HG02588 (cell line): ENCODE data around the gene RPA1.
A peak's percentile ranks its signal among the peaks of the same experiment; 100 is the strongest.
"Not testable (repeated sequence)": the region's sequence is repeated elsewhere in the genome, so short reads cannot be mapped to it uniquely, and the experiment has no call there.

Experiments
- ATAC-seq: cut with Tn5 transposase; IDR thresholded peaks from one replicate; pipeline ENCODE4 v1.9.1; 2021; ENCODE audit warnings: mild to moderate bottlenecking, moderate library complexity; ENCODE audit not compliant: unreplicated experiment

Gene RPA1

DNA sequence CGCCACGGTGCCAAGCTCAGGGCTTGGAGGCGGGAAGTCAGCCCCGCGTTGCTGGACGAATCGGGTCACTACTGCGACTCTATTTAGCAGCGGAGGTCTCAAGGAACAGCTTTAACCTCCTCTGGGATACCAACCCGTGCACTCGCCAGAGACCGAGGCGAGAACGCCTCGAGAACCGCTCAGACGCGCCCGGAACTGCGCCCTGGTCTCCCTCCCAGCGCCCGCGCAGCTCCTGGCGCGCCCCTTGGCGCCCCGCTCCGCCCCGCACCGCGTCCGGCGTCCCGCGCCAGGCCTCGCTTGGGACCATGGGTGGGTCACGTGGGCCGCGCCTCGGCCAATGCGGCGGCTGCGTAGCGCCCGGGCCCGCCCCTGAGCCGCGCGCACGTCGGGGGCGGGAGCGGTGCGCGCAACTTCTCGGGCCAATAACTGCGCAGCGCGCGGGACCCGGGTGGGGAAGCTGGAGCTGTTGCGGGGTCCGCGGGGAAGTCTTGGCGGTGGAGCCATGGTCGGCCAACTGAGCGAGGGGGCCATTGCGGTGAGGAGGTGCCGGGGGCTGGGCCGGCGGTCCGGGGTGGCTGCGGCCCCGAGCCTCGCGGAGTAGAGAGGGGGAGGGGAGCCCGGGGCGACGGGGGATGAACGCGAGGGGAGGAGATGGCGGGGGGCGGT lies at the start of gene RPA1, which contains the start of gene SMYD4:
RPA1 (plus strand) TSS at position 414 of the 666 bp plus-strand sequence; CDS start at position 503, 89 bp downstream.
SMYD4 (minus strand) TSS at position 311 of the 666 bp plus-strand sequence. CDS start 1,908 bp downstream, outside the sequence.
- ATAC-seq = peak; percentile 81

DNA sequence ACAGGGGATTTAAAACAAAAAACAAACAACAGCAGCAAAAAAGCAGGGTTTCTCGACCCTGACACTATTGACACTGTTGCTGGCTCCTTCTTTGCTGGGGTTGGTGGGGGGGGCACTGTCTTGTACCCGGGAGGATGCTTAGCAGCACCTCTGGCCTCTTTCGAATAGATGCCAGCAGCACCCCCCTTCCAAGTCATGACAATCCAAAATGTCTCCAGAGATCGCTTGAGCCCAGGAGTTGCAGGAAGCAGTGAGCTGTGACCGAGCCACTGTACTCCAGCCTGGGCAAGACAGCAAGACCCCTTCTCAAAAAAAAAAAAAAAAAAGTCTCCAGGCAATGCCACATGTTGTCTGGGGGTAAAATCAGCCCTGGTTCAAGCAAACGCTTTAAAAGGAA lies 47.6 kb upstream of the RPA1 start:
- ATAC-seq = no peak

DNA sequence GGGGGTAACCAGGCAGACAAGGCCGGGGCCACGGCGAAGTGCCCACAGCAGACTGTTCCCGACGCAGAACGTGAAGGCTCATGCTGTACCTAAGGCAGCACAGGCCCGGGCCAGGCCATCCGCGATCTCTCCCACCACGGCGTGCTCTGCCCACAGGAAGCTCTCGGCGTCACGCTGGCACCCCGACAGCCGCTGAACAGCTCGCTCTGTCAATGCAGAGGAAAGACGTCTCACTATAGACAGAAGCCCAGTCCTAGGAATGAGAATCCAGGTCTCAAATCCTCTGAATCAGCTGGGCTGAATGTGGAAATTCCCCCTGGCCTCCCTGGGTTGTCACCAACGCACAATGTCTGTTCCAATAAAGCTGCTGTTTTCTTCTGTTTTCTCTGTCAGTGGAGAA lies 46.5 kb upstream of the RPA1 start:
- no peak for ATAC-seq

DNA sequence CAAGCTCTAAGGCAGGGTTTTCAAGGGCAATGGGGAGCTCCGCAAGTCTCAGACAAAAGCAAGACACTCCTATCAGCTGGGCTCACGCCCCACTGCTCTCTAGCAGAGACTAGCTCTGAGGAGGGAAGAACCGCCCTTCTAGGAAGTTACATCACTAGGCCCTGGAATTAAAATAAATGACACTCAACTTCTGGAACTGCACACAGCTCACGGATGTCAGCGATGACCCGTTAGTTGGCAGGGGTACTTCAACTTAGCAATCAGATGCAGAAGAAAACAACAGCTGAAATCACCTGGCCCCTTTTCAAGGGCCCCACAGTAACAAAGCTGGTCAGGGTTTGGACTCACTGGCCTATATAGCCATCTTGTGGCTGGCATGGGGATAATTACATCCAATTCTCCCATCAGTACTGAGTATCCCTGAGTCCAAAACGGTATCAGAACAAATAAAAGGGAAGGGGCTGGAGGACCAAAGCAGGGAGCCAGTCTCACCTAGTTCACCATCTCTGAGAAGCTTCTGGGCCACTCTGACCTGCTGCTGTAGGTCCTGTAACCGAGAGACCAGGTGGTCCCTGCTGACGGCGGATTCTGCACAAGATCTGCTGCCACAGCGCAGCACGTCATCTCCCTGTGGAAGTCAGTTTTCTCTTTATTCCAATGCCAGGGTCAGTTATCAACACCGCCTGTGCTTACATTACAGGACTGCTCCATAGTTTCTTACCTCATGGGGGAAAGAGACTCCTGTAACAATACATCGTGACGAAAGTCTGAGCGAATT lies 45.8 kb upstream of the RPA1 start:
- no peak for ATAC-seq

DNA sequence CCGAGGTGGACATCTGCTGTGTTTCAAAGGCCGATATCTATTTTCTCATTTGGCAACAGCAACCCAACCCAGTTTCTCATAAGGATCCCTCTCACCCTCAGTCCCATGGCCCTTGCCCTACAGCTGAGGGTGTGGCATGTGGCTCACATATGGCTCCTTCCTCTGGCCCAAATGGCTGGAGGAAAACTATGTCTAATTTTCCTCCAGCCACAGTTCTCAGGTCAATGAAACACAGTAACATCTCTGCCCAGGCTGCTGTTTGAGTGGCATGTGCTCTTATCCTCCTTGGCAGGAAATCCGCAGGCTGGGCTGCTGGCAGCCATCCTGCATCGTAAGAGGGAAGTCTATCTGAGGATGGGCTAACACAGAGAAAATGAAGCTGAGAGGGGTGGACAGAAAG lies 43.9 kb upstream of the RPA1 start:
- ATAC-seq = no peak

DNA sequence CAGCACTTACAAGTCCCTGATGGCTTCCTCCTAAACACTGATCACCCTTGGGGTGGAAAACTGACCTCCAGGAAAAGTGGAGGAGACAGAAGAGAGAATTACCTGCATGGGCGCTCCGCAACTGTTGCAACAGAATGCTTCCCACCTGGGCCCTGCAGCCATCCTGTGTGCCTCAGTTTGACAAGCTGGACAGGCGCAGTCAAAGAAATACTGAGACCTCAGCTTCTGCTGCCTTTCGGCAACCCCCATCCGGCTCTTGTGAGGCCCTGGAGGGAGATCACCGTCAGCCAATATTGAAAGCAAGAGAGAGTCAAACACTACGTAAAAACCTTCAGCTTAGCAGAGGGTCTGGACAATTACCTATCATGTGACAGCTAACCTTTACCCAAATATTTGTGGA lies 43.1 kb upstream of the RPA1 start:
- no peak for ATAC-seq

DNA sequence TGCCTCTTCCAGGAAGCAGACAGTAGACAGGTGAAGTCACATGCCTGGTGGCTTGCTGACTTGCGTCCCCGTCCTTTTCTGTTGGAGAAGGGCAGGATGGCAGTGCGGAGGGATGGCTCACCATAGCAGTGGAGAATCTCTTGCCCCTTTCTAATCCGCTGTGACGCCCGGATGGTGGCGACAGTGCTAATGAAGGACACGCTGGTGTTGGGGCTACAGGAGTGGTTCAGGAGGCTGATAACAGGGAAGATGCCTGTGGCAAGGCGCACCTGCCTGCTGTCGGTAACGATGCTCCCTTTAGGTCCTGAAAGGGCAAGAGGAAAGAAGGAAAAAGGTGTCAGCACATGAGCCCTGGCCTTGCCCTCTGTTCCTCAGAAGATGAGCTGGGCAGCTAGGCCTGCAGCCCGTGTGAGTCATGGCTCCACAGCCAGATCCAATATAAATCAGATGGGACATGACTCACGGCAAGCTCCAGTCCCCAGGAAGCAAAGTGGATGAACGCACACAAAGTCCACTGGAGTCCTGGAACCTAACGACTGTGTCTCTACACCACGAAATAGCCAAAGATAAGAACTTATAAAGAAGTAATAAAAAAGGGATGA lies 42.4 kb upstream of the RPA1 start:
- ATAC-seq = no peak

DNA sequence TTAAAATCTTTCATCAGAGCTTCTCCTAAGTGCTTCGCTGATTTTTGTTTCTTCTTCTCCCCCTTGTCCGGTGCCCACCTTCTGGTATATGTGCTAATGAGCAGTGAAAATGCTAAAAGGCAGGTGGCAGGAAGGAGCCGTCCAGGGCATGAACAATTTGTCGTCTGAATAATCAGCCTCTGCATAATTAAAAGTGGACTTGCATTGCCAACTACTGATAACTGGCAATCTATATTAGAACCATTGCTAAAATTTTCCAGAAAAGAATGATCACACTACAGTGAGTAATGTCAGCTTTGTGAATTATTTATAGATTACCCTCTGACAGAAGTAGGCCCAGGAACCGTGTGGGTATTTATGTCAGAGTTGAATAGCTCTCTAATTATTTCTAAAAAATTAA lies 39.9 kb upstream of the RPA1 start:
- no peak for ATAC-seq

DNA sequence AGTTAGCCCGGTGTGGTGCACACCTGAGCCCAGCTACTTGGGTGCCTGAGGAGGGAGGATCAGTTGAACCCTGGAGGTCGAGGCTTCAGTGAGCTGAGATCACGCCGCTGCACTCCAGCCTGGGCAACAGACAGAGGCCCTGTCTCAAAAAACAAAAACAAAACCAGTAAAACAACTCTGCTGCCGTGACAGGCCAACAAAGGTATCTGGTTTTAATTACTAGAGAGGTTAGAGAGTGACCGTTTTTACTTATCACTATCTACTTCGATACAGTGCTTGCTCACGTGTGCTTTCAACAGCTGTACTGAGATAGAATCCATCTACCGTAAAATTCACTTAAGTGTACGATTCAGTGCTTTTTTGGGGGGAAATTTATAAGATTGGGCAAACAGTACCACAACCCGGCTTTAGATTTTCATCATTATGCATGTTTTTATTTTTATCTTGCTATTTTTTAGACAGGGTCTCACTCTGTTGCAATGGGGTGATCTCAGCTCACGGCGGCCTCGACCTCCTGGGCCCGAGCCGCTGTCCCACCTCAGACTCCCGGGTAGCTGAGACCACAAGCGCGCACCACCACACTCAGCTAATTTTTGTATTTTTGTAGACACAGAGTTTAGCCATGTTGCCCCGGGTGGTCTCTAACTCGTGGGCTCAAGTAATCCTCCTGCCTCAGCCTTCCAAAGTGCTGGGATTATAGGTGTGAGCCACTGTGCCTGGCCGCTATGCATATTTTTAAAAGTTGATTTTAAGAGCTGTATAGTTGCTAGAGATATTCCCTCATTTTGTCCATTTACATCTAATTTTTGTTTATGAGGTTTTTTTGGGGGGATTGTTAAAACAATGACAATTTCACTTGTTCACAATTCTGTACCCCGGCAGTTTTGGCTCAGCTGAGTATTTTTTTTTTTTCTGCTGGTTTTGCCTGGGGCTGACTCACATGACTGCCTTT lies 37.0 kb upstream of the RPA1 start:
- no peak for ATAC-seq

DNA sequence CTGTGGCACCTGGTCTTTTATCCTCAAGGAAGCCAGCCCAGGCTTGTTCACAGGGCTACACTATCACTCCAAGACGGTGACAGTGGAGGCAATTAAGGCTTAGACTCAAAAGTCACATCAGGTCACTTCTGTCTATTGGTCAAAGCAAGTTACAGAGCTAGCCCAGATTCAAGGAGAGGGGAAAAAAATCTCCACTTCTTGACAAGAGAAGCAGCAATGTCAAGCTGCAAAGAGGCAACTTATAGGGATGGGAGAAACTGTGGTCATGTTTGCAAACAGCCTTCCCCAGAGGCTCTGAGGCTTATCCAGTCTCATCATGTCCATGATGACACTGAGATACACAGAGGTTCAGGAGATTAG lies 36.4 kb upstream of the RPA1 start:
- ATAC-seq = no peak

DNA sequence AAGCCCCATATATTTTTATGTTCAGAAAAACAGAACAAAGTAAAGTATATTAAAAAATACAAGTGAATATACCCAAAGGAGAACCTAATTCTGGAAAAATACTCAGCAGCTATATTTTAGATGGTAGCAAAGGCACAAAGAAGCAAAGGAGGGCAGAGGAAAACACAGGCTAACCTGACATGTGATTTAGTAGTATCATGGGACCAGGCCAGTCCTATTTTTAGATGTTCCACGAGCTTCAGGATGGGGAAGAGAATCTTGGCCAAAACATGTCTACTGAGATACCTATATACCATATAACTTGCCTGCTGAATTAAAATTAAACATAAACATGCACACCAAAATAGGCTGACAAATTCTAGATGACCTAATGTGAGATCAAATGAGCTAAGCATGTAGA lies 33.0 kb upstream of the RPA1 start:
- no peak for ATAC-seq

DNA sequence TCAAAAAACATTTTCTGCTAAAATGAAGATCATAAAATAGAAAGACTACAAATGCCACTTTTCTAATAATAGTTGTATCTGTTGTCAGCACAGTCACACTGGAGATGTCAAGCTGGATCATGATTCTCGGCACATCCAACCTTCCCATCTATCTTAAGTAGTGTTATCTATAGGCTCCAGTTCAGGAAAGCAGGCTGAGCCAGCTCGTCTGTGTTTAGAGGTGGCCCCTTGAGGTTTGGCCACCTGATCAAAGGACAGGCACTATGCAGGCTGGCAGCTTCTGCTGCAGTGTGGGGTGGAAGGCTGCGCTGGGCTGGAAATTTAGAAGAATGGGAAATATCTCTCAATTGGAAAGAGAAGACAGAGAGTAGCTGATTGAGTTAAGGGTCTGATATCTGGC lies 32.5 kb upstream of the RPA1 start:
- ATAC-seq = no peak

DNA sequence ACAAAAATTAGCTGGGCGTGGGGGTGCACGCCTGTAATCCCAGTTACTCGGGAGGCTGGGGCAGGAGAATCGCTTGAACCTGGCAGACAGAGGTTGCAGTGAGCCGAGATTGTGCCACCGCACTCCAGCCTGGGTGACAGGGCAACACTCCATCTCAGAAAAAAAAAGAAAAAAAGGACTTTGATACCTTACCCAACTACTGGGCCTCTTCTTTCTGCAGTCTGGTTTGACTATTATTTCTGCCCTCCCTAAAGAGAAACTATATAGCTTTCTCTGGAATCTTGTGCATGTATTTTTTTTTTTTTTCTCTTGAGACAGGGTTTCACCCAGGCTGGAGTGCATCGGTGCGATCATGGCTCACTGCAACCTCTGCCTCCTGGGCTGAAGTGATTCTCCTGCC lies 32.0 kb upstream of the RPA1 start:
- not testable (repeated sequence) for ATAC-seq

DNA sequence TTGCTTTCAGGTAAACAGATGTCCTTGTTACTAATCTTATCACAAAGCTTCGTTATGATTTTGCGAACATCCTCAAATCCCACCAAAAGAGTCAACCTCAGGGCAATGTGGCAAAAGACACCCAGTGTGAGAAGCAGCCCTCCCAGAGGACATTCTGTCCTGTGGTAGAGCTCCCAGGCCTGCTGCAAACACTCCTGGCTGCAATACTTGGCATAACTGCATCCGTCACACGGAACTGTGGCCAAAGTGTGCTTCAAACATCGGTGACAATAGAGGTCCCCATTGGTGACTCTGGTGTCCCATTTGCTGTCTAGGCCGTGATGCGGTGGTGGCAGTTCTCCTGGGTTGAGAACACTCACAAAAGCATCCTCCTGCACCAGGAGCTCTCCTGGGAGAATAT lies 29.6 kb upstream of the RPA1 start:
- ATAC-seq = no peak

DNA sequence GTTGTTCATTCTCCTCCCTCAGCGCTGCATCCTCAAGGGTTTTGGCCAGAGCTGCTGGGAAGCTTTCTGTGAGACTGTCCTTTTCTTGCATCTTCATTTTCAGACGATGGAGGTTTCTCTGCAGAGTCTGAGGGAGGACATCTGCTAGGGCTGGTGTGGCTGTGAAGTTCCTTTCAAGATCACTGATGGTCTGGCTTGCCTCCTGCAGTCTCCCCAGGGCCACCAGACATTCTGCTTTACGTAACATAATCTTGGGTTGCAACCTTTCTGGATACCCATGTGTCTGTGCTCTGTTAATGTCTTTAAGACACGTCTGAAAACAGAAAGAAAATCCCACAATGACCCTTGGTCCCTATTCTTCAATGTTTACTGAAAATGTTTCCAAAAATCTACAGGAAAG lies 29.1 kb upstream of the RPA1 start:
- ATAC-seq = no peak

DNA sequence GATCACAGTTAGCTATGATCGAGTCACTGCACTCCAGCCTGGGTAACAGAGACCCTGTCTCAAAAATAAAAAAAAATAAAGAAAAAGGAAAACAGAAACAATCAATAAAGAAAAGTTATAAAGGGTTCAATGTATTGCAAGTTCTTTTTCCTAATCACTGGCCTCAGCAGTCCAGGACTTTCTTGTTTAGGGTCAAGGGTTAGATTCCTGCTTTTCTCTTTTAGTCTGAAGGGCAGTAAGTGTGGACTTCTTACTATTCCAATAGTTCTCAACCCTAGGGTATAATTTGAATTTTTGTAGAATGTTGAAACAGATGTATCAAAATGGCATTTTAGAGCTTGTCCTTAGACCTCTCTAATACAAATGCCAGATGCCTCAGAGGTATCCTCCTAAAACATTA lies 27.4 kb upstream of the RPA1 start:
- no peak for ATAC-seq

DNA sequence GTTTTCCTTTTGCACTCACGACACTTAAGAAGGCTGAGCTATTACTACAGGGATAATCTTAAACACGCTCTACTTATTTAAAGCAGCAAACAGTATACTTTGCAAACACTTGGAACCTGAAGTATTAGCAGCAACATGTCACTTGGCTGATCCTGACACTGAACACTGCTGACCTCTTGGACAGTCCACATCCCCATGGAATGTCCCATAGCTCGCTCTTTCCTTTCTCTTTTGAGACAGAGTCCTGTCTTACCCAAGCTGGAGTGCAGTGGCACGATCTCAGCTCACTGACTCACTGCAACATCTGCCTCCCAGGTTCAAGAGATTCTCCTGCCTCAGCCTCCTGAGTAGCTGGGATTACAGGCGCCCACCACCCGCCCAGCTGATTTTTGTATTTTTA lies 26.5 kb upstream of the RPA1 start:
- ATAC-seq = no peak

DNA sequence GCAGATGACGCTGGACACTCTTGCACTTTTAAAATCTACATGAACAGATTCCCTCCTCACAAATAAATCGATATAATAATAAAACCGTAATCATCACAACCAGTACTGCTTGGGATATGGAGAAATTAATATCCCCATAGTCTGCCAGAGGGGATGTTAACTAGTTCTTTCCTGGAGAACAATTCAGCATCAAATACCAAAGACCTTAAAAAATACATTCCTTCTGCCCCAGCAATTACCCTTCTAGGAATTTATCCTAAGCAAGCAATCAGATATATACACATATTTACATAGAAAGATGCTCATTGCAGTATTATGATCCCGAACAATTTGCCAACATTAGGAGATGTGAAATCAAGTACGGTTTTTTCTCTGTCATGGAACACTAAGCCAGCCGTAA lies 21.9 kb upstream of the RPA1 start:
- ATAC-seq = no peak

DNA sequence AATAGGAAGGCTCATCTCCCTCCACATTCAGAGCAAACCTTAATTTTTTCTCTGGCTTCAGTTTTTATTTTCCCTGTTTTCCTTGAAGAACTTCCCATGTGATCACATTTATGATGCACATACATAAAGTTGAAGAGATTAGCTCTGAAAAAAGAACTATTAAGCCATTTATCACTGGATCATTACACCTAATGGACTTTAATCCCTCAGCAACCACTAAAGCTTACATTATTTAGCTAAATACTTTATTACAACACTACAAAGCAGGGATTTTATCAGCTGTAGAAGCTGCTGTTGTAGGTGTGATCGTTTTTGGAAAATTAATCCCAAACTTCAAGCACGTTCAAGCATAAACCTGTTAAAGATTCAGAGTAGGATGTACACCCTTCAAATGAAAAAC lies 21.2 kb upstream of the RPA1 start:
- no peak for ATAC-seq

DNA sequence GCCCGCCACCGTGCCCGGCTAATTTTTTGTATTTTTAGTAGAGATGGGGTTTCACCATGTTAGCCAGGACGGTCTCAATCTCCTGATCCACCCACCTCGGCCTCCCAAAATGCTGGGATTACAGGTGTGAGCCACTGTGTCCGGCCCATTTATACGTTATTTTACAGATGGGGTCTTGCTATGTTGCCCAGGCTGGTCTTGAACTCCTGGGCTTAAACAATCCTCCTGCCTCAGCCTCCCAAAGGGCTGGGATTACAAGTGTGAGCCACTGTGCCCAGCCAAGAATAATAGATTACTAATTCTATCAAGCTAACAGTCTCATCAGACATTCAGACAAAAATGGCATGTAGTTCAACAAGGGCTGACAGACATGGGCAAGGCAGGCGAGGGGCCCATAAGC lies 20.0 kb upstream of the RPA1 start:
- ATAC-seq = not testable (repeated sequence)

DNA sequence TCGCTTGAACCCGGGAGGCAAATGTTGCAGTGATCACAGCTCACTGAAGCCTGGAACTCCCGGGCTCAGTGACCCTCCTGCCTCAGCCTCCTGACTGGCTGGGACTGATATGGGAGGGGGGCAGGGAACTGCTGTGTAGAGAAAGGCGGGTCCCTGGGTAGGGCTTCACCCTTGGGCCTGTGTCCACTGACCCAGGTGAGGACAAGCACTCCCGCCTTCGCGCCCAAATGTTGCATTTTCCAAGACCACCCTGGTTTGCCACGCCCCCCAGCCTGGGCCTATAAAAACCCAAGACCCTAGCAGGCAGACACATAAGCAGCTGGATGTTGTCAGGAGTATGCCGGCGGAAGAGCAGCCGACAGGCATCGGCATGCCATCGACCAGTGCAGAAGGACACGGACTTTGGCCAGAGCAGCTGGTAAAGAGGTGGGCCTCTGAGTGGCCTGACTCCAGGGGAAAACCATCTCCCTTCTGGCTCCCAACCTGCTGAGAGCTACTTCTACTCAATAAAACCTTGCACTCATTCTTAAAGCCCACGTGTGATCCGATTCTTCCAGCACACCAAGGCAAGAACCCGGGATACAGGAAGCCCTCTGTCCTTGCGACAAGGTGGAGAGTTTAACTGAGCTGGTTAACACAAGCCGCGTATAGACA lies 19.2 kb upstream of the RPA1 start:
- no peak for ATAC-seq
